Measurements from ENCODE around the gene SIX5. TPM values are rescaled to one million over a fixed set of nuclear protein-coding genes. Genes with fewer than 3 reads are reported as not detected.
"Not testable (repeated sequence)": the region's sequence is repeated elsewhere in the genome, so short reads cannot be mapped to it uniquely, and the experiment has no call there.

SIX5 gene
- total RNA-seq, 1 donor from 2014 or later: 5.6 TPM

DNA sequence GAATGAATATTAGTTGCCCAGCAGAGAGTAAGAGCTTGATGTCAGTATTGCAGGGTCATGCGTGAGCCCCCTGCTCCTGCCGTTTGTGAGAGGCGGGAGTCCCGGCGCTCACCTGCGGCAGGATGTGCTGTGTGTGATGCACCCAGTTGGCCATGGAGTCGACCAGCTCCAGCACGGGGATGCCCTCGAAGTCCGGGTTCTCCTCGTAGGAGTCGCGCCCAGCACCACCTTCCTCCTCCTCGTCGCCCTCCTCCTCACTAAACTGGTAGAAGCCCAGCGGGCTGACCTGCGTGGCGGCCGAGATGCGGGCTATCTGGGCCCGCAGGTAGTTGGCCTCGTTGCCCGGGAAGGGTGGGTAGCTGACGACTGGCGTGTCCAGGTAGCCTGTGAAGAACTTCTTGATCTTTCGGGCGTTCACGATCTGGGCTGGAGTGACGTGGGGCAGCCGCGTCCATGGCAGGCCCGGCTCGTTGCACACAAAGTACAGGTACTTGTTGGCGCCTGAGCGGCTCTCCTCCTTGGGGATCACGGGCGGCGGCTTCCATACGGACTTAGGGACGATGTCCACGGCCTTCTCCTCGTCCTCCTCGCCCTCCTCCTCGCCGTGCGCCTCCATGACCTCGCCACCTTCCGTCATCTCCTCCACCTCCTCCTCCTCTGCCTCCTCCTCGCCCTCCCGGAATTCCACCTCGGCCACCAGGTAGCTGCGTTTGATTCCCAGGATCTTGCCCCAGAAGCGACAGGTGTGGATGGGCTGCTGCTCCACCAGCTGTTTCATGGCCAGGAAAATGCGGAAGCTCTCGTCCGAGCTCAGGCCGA lies 35.3 kb upstream of the SIX5 start:
- intact Hi-C loops (cut with micrococcal nuclease): no loop called here

GRCh38 chr19:45801603-45802175 lies 32.6 kb upstream of the SIX5 start:
- no peaks in the 10 kb centered on the region for H3K9me3 Mint-ChIP-seq
- no peak overlapping the region for H3K4me3 Mint-ChIP-seq
- intact Hi-C loops (cut with micrococcal nuclease): no loop called here
- peaks cover 6% of the 10 kb centered on the region for H3K4me1 Mint-ChIP-seq (ENCODE audit: low read depth)
- H3K27me3 Mint-ChIP-seq (ENCODE audit: insufficient read depth): peaks cover 38% of the 10 kb centered on the region
- no peak overlapping the region for H3K27ac Mint-ChIP-seq
- H3K36me3 Mint-ChIP-seq (ENCODE audit: low read depth): no peaks in the 10 kb centered on the region
- DNase-seq (ENCODE audit: low spot score): no peak

More for the DNA sequence above, 35.3 kb upstream of the SIX5 start:
- no peak for DNase-seq (ENCODE audit: low spot score)
- Mint-ChIP-seq H3K4me1 (ENCODE audit: low read depth) (peaks cover 2% of the 10 kb centered on the region), H3K27ac (no peak overlapping the region), H3K27me3 (ENCODE audit: insufficient read depth) (peaks cover 14% of the 10 kb centered on the region), H3K4me3 (no peak overlapping the region), H3K9me3 (no peaks in the 10 kb centered on the region), H3K36me3 (ENCODE audit: low read depth) (no peaks in the 10 kb centered on the region)

DNA sequence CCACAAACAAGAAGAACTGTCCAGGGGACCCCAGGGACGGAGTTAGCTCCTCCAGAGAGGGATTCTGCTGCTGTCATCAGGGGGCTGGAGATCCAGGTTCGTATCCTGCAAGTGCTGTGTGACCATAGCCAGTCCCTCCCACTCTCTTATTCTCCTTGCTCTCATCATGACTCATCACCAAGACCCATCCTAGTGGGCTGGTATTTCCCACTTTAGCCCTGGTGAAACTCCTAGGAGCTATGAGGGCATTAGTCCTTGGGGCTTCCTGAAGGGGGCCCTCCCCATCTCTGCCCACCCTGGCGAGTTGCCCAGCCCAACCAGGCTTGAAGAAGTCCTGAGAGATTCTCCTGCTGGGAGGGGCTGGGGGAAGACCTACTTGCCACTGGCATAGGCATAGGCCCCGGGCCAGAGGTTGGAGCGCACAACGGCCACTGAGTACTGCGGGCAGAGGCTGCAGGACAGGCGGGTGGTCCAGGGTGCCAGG lies 31.1 kb upstream of the SIX5 start:
- Mint-ChIP-seq H3K36me3 (ENCODE audit: low read depth) (no peaks in the 10 kb centered on the region), H3K9me3 (no peaks in the 10 kb centered on the region), H3K27ac (peak overlapping the region; percentile 7), H3K4me1 (ENCODE audit: low read depth) (peaks cover 6% of the 10 kb centered on the region), H3K27me3 (ENCODE audit: insufficient read depth) (peaks cover 43% of the 10 kb centered on the region), H3K4me3 (no peak overlapping the region)
- intact Hi-C loops (cut with micrococcal nuclease): no loop called here
- no peak for DNase-seq (ENCODE audit: low spot score)

DNA sequence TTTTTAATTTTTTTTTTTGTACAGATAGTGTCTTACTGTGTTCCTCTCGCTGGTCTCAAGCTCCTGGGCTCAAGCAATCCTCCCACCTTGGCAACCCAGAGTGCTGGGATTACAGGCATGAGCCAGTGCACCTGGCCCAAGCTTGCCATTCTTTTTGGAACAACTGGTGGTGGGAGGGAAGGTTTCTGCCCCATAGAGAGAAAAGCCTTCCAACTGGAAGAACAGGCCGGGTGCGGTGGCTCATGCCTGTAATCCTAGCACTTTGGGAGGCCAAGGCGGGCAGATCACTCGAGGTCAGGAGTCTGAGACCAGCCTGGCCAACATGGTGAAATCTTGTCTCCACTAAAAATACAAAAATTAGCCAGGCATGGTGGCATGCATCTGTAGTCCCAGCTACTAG lies 30.5 kb upstream of the SIX5 start:
- not testable (repeated sequence) for DNase-seq (ENCODE audit: low spot score); H3K9me3 Mint-ChIP-seq; H3K4me3 Mint-ChIP-seq; H3K4me1 Mint-ChIP-seq (ENCODE audit: low read depth); H3K36me3 Mint-ChIP-seq (ENCODE audit: low read depth)
- H3K27me3 Mint-ChIP-seq (ENCODE audit: insufficient read depth): peaks cover 48% of the 10 kb centered on the region
- H3K27ac Mint-ChIP-seq: peak overlapping the region; percentile 7
- intact Hi-C loops (cut with micrococcal nuclease): loop anchor here (1.0 to 10.0 kb wide), 3 partner anchors 17 to 465 kb away; no protein-coding TSS in a partner anchor

- intact Hi-C loops (cut with micrococcal nuclease): loop anchor here (1.0 to 10.0 kb wide), 3 partner anchors 18 to 466 kb away; no protein-coding TSS in a partner anchor
- Mint-ChIP-seq H3K36me3 (ENCODE audit: low read depth) (no peaks in the 10 kb centered on the region), H3K27ac (no peak overlapping the region), H3K9me3 (no peaks in the 10 kb centered on the region), H3K4me1 (ENCODE audit: low read depth) (peaks cover 7% of the 10 kb centered on the region), H3K4me3 (no peak overlapping the region), H3K27me3 (ENCODE audit: insufficient read depth) (peaks cover 49% of the 10 kb centered on the region)
- peak; percentile 33 for DNase-seq (ENCODE audit: low spot score)
Observed at GRCh38 chr19:45798995-45799517, 30.0 kb upstream of the SIX5 start.

GRCh38 chr19:45794627-45795026 lies 25.6 kb upstream of the SIX5 start:
- Mint-ChIP-seq H3K4me3 (no peak overlapping the region), H3K27me3 (ENCODE audit: insufficient read depth) (peaks cover 54% of the 10 kb centered on the region), H3K9me3 (no peaks in the 10 kb centered on the region), H3K27ac (no peak overlapping the region), H3K4me1 (ENCODE audit: low read depth) (peaks cover 36% of the 10 kb centered on the region), H3K36me3 (ENCODE audit: low read depth) (peaks cover 4% of the 10 kb centered on the region)
- intact Hi-C loops (cut with micrococcal nuclease): loop anchor here (10.0 kb wide), 1 partner anchor 470 kb away; no protein-coding TSS in a partner anchor
- DNase-seq (ENCODE audit: low spot score): no peak

- peak overlapping the region; percentile 70 for H3K27ac Mint-ChIP-seq
- peaks cover 55% of the 10 kb centered on the region for H3K27me3 Mint-ChIP-seq (ENCODE audit: insufficient read depth)
- H3K36me3 Mint-ChIP-seq (ENCODE audit: low read depth): peaks cover 10% of the 10 kb centered on the region
- no peak for DNase-seq (ENCODE audit: low spot score)
- H3K4me1 Mint-ChIP-seq (ENCODE audit: low read depth): peaks cover 32% of the 10 kb centered on the region
- H3K4me3 Mint-ChIP-seq: peak overlapping the region; percentile 57
- H3K9me3 Mint-ChIP-seq: no peaks in the 10 kb centered on the region
- intact Hi-C loops (cut with micrococcal nuclease): loop anchor here (1.0 to 10.0 kb wide), 8 partner anchors 15 to 793 kb away; partner anchors contain the start of genes FBXO46, QPCTL, RELB and SYMPK
Observed at GRCh38 chr19:45793876-45794275, 24.8 kb upstream of the SIX5 start.

DNA sequence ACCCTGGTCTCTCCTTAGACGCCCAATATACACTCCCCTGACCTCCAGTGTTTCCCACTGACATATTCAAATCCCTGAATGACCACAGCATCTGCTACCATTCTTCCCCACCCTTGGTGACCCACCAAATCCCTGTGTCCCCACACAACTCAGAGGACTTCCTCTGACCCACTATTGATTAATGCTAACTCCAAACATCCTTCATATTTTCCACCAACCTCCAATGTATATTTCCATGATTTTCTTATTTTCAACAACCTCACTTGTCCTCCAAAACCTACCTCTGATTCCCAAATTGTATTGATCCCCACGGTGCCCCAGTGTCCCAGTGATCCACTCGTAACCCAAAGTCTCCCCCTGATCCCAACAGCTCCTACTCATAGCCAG lies 24.1 kb upstream of the SIX5 start:
- Mint-ChIP-seq H3K36me3 (ENCODE audit: low read depth) (peaks cover 17% of the 10 kb centered on the region), H3K4me1 (ENCODE audit: low read depth) (peaks cover 30% of the 10 kb centered on the region), H3K4me3 (peak overlapping the region; percentile 80), H3K9me3 (no peaks in the 10 kb centered on the region), H3K27ac (peak overlapping the region; percentile 95), H3K27me3 (ENCODE audit: insufficient read depth) (peaks cover 52% of the 10 kb centered on the region)
- DNase-seq (ENCODE audit: low spot score): no peak
- intact Hi-C loops (cut with micrococcal nuclease): loop anchor here (1.0 to 10.0 kb wide), 8 partner anchors 14 to 792 kb away; partner anchors contain the start of genes FBXO46, QPCTL, RELB and SYMPK

- H3K27me3 Mint-ChIP-seq (ENCODE audit: insufficient read depth): peaks cover 52% of the 10 kb centered on the region
- H3K27ac Mint-ChIP-seq: peak within 1 kb of the TSS; percentile 95
- peak; percentile 99 for DNase-seq (ENCODE audit: low spot score)
- H3K4me3 Mint-ChIP-seq: peak within 1 kb of the TSS; percentile 89
- H3K36me3 Mint-ChIP-seq (ENCODE audit: low read depth): peaks cover 20% of the 10 kb centered on the region
- peaks cover 30% of the 10 kb centered on the region for H3K4me1 Mint-ChIP-seq (ENCODE audit: low read depth)
- H3K9me3 Mint-ChIP-seq: no peaks in the 10 kb centered on the region
- intact Hi-C loops (cut with micrococcal nuclease): loop anchor here (1.0 to 10.0 kb wide), 9 partner anchors 13 to 792 kb away; partner anchors contain the start of genes CCDC61, FBXO46, QPCTL and RELB
Observed at GRCh38 chr19:45792470-45793177, 23.6 kb upstream of the SIX5 start, which contains the start of gene DMWD. DMWD (minus strand) TSS chr19:45792845; CDS start chr19:45792756, 89 bp downstream.

DNA sequence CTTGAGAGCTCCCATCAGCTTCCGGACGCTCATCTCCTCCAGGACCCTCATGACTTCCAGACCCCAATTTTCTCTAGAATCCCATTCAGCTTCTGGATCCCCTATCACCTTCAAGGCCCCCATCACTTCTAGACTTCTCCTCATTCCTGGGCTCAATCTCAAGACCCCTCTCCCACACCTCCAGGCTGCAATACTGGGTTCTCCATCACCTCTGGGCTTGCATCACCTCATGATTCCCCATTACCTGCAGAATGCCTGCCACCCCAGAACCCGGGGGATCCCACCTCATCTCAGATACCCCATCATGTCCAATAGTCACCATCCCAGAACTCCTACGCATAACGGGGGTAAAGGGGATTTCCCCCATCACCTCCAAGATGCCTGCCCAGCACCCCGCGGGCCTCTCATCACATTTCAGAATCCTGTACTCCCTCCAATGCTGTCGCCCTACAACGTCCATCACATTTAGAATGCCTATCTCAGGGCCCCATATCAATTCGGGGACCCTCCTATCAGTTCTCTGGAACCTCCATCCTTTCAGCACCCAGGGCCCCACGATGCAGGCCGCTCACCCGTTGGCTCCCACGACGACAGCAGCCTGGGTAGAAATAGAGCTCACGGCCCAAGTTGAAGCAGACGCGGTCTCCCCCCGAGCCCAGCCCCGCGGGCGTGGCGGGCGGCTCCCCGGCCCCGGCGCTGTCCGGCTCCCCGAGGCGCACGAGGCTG lies 22.9 kb upstream of the SIX5 start:
- H3K27ac Mint-ChIP-seq: peak overlapping the region; percentile 84
- no peak for DNase-seq (ENCODE audit: low spot score)
- peaks cover 26% of the 10 kb centered on the region for H3K36me3 Mint-ChIP-seq (ENCODE audit: low read depth)
- peaks cover 52% of the 10 kb centered on the region for H3K27me3 Mint-ChIP-seq (ENCODE audit: insufficient read depth)
- peaks cover 30% of the 10 kb centered on the region for H3K4me1 Mint-ChIP-seq (ENCODE audit: low read depth)
- H3K4me3 Mint-ChIP-seq: peak overlapping the region; percentile 89
- H3K9me3 Mint-ChIP-seq: no peaks in the 10 kb centered on the region
- intact Hi-C loops (cut with micrococcal nuclease): loop anchor here (1.0 to 10.0 kb wide), 5 partner anchors 61 to 791 kb away; partner anchors contain the start of genes CCDC61, FBXO46, QPCTL and RELB

GRCh38 chr19:45790942-45791341 lies 21.9 kb upstream of the SIX5 start:
- Mint-ChIP-seq H3K4me1 (ENCODE audit: low read depth) (peaks cover 30% of the 10 kb centered on the region), H3K36me3 (ENCODE audit: low read depth) (peaks cover 30% of the 10 kb centered on the region), H3K4me3 (peak overlapping the region; percentile 89), H3K9me3 (no peaks in the 10 kb centered on the region), H3K27me3 (ENCODE audit: insufficient read depth) (peaks cover 45% of the 10 kb centered on the region), H3K27ac (peak overlapping the region; percentile 61)
- peak; percentile 52 for DNase-seq (ENCODE audit: low spot score)
- intact Hi-C loops (cut with micrococcal nuclease): loop anchor here (10.0 kb wide), 1 partner anchor 474 kb away; no protein-coding TSS in a partner anchor

Measured in activated T-helper 1 cell treated with anti-CD3 and anti-CD28 coated beads, Interleukin-12 subunit alpha, Interleukin-12 subunit beta, Interleukin-2, Interleukin-4 antibody, amounts not matched to agents 30 ng/mL and 10 ng/mL and 1 ng/mL, durations not matched to agents 14 hours and 24 hours and 36 hours (primary cell).